ENCODE measurements around the gene KHDC4. TPM values are rescaled to one million over a fixed set of nuclear protein-coding genes. Genes with fewer than 3 reads are reported as not detected.

KHDC4 gene
- total RNA-seq, 3 donors from 2014 or later (not counting 1 experiment from before 2014, with no cell fraction given), result 61.9 to 101 (median 85.9) TPM

- Histone ChIP-seq H3K4me1 (ENCODE audit: control insufficient read depth, insufficient read depth, low read length) (peaks cover 11% of the 10 kb centered on the region), H3K36me3 (ENCODE audit: control insufficient read depth, insufficient read depth, low read length) (peaks cover 65% of the 10 kb centered on the region), H3K27ac (ENCODE audit: low read length) (no peak overlapping the region), H3K4me3 (ENCODE audit: low read length) (no peak overlapping the region), H3K9me3 (ENCODE audit: control insufficient read depth, insufficient read depth, low read length) (no peaks in the 10 kb centered on the region), H3K27me3 (ENCODE audit: control insufficient read depth, insufficient read depth, low read length) (no peaks in the 10 kb centered on the region)
- intact Hi-C loops (cut with micrococcal nuclease), result loop anchor here (5.0 kb wide), 1 partner anchor 63 kb away; the partner anchor contains the start of gene ARHGEF2
- TF ChIP-seq CTCF (IDR thresholded peaks at IDR 0.05), result no peak
- no peaks in the 10 kb centered on the region for H3K9me3 Mint-ChIP-seq
- H3K4me3 Mint-ChIP-seq, result no peak overlapping the region
- no peak for DNase-seq
- H3K36me3 Mint-ChIP-seq, result peaks cover 25% of the 10 kb centered on the region
- WGBS (ENCODE audit: insufficient coverage), result 94% methylated on average over 3 of the region's 6 CpGs
- peaks cover 21 to 25% of the 10 kb centered on the region in 2 donors for H3K4me1 Mint-ChIP-seq
- ATAC-seq, result no peak
- H3K27ac Mint-ChIP-seq, result no peak overlapping the region
- no peaks in the 10 kb centered on the region for H3K27me3 Mint-ChIP-seq (ENCODE audit: low read depth in 2 of 2)
These were observed 20.1 kb downstream of the KHDC4 start for GRCh38 chr1:155913969-155914757.

- H3K27me3 Mint-ChIP-seq (ENCODE audit: low read depth in 2 of 2), result no peaks in the 10 kb centered on the region
- TF ChIP-seq CTCF (IDR thresholded peaks at IDR 0.05), result no peak
These were observed 22.1 kb downstream of the KHDC4 start for GRCh38 chr1:155912056-155912536.

GRCh38 chr1:155911156-155912055 lies 22.8 kb downstream of the KHDC4 start, which contains the start of gene RIT1:
TSS of gene RIT1 (minus strand) at chr1:155911349. CDS start at chr1:155910761, 588 bp downstream.
- H3K4me1 Mint-ChIP-seq, result peaks cover 21 to 25% of the 10 kb centered on the region in 2 donors
- peak within 1 kb of the TSS; percentile 99 for H3K4me3 Mint-ChIP-seq
- intact Hi-C loops (cut with micrococcal nuclease), result loop anchor here (1.0 to 5.0 kb wide), 2 partner anchors 23 to 66 kb away; partner anchors contain the start of genes ARHGEF2 and KHDC4
- Histone ChIP-seq H3K4me3 (ENCODE audit: low read length) (peak within 1 kb of the TSS; percentile 71), H3K9me3 (ENCODE audit: control insufficient read depth, insufficient read depth, low read length) (no peaks in the 10 kb centered on the region), H3K4me1 (ENCODE audit: control insufficient read depth, insufficient read depth, low read length) (peaks cover 11% of the 10 kb centered on the region), H3K27ac (ENCODE audit: low read length) (peak within 1 kb of the TSS; percentile 71), H3K27me3 (ENCODE audit: control insufficient read depth, insufficient read depth, low read length) (no peaks in the 10 kb centered on the region), H3K36me3 (ENCODE audit: control insufficient read depth, insufficient read depth, low read length) (peaks cover 51% of the 10 kb centered on the region)
- no peaks in the 10 kb centered on the region for H3K9me3 Mint-ChIP-seq
- DNase-seq, result peak; percentile 82 to 93
- peak within 1 kb of the TSS; percentile 95 to 99 for H3K27ac Mint-ChIP-seq
- peaks cover 15% of the 10 kb centered on the region for H3K36me3 Mint-ChIP-seq
- H3K27me3 Mint-ChIP-seq (ENCODE audit: low read depth in 2 of 2), result no peaks in the 10 kb centered on the region
- TF ChIP-seq CTCF (IDR thresholded peaks at IDR 0.05), result no peak
- ATAC-seq, result peak; percentile 97 to 99 (median 98)
- 8% methylated on average over 28 of the region's 34 CpGs for WGBS (ENCODE audit: insufficient coverage)

More at GRCh38 chr1:155912056-155912536, 22.1 kb downstream of the KHDC4 start:
- peak overlapping the region; percentile 71 for H3K27ac ChIP-seq (ENCODE audit: low read length)
- peak overlapping the region; percentile 31 for H3K4me3 Mint-ChIP-seq
- H3K4me1 ChIP-seq (ENCODE audit: control insufficient read depth, insufficient read depth, low read length), result peaks cover 11% of the 10 kb centered on the region
- DNase-seq (no peak), ATAC-seq (no peak)
- H3K36me3 Mint-ChIP-seq, result peaks cover 22% of the 10 kb centered on the region
- H3K36me3 ChIP-seq (ENCODE audit: control insufficient read depth, insufficient read depth, low read length), result peaks cover 54% of the 10 kb centered on the region
- H3K9me3 Mint-ChIP-seq, result no peaks in the 10 kb centered on the region
- intact Hi-C loops (cut with micrococcal nuclease), result loop anchor here (5.0 kb wide), 1 partner anchor 65 kb away; the partner anchor contains the start of gene ARHGEF2
- no peaks in the 10 kb centered on the region for H3K9me3 ChIP-seq (ENCODE audit: control insufficient read depth, insufficient read depth, low read length)
- WGBS (ENCODE audit: insufficient coverage), result 89% methylated on average over 11 of the region's 11 CpGs
- peak overlapping the region; percentile 95 to 99 for H3K27ac Mint-ChIP-seq
- H3K4me1 Mint-ChIP-seq, result peaks cover 21 to 25% of the 10 kb centered on the region in 2 donors
- H3K4me3 ChIP-seq (ENCODE audit: low read length), result no peak overlapping the region
- H3K27me3 ChIP-seq (ENCODE audit: control insufficient read depth, insufficient read depth, low read length), result no peaks in the 10 kb centered on the region
